GM21515 (cell line): ENCODE measurements around the gene NYAP2.

Experiments
- ATAC-seq: cut with Tn5 transposase; IDR thresholded peaks from one replicate; pipeline ENCODE4 v1.9.1; 2021; ENCODE audit not compliant: unreplicated experiment

NYAP2 gene

GRCh38 chr2:225614915-225615314, 215.4 kb downstream of the NYAP2 start:
- ATAC-seq: no peak

GRCh38 chr2:225615514-225615913, 216.0 kb downstream of the NYAP2 start:
- no peak for ATAC-seq

GRCh38 chr2:225616372-225616771, 216.9 kb downstream of the NYAP2 start:
- no peak for ATAC-seq

- ATAC-seq: no peak
Measured at GRCh38 chr2:225616848-225617247, 217.3 kb downstream of the NYAP2 start.

GRCh38 chr2:225620227-225620626, 220.7 kb downstream of the NYAP2 start:
- ATAC-seq: no peak

- no peak for ATAC-seq
Measured at GRCh38 chr2:225630824-225631533, 231.5 kb downstream of the NYAP2 start.

GRCh38 chr2:225632351-225632750, 232.8 kb downstream of the NYAP2 start:
- ATAC-seq: no peak

GRCh38 chr2:225636558-225636957, 237.0 kb downstream of the NYAP2 start:
- ATAC-seq: no peak

GRCh38 chr2:225637259-225637658, 237.7 kb downstream of the NYAP2 start:
- no peak for ATAC-seq

- ATAC-seq: no peak
Measured at GRCh38 chr2:225640550-225640949, 241.0 kb downstream of the NYAP2 start.

- ATAC-seq: no peak
Measured at GRCh38 chr2:225649274-225649673, 249.8 kb downstream of the NYAP2 start.

GRCh38 chr2:225650041-225650440, 250.5 kb downstream of the NYAP2 start:
- no peak for ATAC-seq

GRCh38 chr2:225660262-225661131, 261.0 kb downstream of the NYAP2 start:
- ATAC-seq: peak; percentile 82

GRCh38 chr2:225662101-225662500, 262.6 kb downstream of the NYAP2 start:
- ATAC-seq: no peak

GRCh38 chr2:225667445-225667844, 267.9 kb downstream of the NYAP2 start:
- ATAC-seq: no peak

- peak; percentile 97 for ATAC-seq
Measured at GRCh38 chr2:225668606-225669266, 269.2 kb downstream of the NYAP2 start.

GRCh38 chr2:225670111-225670974, 270.8 kb downstream of the NYAP2 start:
- no peak for ATAC-seq

- no peak for ATAC-seq
Measured at GRCh38 chr2:225678792-225679191, 279.3 kb downstream of the NYAP2 start.

- ATAC-seq: no peak
Measured at GRCh38 chr2:225683258-225683657, 283.7 kb downstream of the NYAP2 start.

GRCh38 chr2:225690153-225690552, 290.6 kb downstream of the NYAP2 start:
- no peak for ATAC-seq

GRCh38 chr2:225691711-225692110, 292.2 kb downstream of the NYAP2 start:
- no peak for ATAC-seq
